GM20431 (cell line): ENCODE measurements around the gene FOXO3.

Experiments used
- in situ Hi-C: fragments of 300-500 bp; cut with MseI, MboI; formaldehyde crosslinking; loops from one replicate; pipeline ENCODE4 v1.15.0; 2020; ENCODE audit warnings: low sequenced_read_pairs; ENCODE audit not compliant: unreplicated experiment

The FOXO3 gene

DNA sequence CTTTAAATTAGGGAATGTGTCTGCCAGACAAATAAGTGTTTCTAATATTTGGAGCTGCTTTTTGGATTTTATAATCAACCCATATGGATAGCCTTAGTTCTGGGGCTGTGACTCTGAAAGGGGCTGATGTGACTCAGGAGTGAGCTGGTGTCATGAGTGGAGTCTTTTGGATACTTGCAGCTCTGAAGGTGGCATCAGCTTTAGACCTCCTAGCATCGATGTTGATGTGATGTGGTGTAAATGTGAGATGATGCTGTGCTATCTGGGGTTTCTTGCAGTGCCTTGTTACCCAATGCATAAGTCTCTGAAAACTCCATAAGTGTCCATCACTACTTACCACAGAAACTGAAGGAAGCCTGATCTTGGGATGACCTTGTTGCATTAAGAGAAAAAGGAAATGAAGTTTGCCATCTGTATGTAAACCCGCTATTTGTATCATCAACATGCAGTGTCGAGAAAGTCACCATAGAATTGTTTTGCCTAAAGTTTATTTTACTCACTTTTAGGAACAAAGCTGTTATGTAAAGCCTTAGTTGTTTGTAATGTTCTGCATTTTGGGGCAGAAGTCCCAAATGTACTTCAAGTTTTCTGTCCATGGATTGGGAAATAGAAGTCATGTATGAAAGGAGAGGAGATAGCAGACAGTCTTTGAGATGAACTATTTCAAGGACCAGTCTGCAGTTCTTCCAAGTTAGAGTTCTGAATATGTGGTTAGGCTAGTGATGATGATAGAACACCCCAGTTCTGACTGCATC lies 8.0 kb downstream of the FOXO3 start:
- in situ Hi-C loops = no loop called here

GRCh38 chr6:108570517-108570916 lies 9.8 kb downstream of the FOXO3 start:
- in situ Hi-C loops = no loop called here

GRCh38 chr6:108574457-108575141 lies 13.9 kb downstream of the FOXO3 start:
- in situ Hi-C loops = no loop called here

DNA sequence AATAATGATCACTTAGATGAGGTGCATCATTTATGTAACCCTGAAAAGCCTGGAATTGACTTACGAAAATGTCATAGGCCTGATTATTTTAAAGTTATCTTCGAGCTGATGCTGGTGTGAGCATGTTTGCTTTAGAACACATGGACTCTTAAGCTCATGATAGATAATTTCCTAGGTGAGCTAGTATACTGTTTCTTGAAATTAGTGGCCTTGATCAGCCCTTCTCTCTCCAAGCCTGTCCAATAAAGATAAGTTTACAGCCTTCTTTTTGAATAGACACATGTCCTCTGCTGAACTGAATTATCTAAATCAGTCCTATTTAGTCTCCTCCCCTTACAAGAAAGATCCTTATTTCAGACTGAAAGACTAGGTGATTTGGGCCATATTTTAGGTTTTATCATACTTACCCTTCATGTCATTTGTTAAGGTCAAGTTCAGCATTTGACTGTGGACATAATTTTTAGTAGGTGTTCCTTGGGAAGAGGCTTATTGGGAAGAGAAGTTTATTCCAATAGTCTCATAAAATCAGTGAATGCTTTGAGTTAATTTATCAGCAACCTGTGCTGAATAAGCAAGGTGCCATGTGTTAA lies 15.3 kb downstream of the FOXO3 start:
- in situ Hi-C loops = no loop called here

DNA sequence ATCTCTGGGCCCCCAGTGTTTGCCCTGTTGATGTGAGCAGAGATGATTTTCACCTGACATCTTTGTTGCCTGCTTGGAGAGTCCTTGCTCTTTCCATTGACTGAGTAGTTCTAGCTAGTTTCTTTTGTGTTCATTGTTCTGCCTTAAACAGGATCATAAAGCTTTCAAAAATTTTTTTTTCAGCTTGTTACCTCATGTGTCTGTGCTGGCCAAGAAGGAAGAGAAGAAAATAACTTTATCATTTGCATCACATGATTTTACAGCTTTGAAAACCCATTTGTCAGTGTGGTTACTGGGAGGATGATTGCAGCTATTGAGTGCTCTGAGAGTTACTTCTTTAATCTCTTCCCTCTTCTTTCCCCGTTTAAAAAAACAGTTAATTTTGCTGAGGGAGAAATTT lies 16.0 kb downstream of the FOXO3 start:
- in situ Hi-C loops = no loop called here

- in situ Hi-C loops = no loop called here
Observed at GRCh38 chr6:108578166-108578565, 17.4 kb downstream of the FOXO3 start.

DNA sequence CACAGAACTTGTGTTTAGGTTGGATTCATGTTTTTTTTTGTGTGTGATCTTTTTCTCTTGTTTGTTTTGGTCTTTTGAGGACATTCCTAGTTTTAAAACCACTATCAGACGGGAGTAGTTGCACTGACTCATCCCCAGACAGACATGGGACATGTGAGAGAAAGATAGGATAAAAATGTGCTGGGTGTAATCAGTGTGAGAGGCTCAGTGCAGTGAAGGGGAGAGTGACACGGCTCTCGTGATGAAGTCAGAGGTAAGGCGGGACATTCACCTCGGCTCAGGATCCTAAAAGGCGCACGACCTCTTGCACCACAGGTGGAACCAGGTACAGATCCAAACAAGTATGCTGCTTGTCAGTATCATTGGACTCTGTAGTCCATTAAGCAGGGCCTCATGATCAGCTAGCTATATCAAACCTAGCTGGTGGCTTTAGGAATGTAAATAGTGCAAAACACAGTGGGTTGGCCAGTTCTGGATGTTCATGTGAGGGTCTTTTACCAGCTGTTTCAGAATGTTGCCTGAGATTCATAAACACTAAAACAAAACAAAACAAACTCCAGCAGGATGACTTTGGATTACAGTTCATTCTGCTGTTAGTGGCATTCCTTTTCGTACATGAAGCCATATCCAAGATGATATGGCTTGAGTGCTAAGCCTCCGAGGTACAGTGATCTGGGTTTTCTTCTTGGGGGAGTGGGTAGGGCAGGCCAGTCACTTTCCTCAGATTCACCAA lies 18.0 kb downstream of the FOXO3 start:
- in situ Hi-C loops = no loop called here

DNA sequence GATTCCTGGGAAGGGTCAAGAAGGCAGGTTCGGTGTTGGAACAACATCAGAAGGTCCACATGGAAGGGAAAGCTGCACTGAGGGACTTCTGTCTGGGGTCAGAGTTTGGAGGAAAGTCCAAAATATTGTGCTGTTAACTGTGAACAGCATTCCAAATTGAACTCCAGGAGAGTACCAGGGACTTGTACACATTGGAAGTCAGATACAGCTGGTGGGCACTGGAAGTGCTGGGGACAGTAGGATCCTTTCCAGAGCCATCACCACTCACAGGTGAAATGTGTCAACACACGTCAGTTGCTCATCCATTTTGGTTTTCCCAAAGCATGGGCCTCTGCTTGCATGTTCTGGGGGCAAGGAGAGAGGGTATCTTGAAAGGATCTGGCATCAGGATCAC lies 18.6 kb downstream of the FOXO3 start:
- in situ Hi-C loops = no loop called here

DNA sequence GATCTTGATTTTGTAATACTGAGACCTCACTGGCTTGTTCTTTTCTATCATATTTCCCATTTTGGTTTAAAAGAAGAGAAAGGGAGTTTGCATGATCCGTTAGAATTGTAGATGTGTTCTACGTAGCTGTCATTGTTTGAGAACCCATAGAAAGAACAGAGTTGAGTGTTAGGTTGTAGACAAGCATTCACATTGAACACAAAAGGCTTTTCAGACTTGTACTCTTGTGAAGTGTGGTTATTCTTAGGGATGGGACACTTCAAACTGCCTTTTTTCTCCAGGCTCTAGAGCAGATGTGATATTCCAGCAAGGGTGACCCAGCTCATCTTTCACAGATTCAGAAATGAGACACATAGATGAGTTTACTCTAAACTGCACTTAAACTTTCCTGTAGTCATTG lies 19.9 kb downstream of the FOXO3 start:
- in situ Hi-C loops = no loop called here

GRCh38 chr6:108581237-108581931 lies 20.7 kb downstream of the FOXO3 start:
- in situ Hi-C loops = no loop called here

DNA sequence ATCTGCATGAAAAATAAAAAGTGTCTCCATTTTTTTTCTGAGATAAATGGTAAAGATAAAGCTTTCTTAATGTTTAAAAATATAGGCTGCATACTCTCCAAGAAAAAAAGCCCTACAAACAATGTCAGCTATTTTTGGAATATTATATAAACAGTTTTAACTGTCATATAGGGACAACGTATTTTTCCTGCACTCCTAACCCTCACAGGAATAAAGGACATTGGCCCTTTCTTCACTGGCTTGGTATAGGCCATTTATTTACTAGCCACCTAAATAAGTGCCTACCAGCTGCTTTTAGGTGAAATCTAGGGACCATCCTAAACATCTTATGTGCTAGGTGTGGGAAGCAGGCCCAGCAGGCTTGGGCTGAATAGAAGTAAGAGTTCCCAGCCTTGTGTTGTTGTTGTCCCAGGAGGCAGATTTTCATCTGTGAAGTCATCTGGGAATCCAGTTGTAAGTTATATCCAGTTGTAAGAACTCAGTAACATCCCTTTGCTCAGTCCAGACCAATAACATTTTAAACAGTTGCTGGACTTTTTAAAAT lies 21.3 kb downstream of the FOXO3 start:
- in situ Hi-C loops = no loop called here

DNA sequence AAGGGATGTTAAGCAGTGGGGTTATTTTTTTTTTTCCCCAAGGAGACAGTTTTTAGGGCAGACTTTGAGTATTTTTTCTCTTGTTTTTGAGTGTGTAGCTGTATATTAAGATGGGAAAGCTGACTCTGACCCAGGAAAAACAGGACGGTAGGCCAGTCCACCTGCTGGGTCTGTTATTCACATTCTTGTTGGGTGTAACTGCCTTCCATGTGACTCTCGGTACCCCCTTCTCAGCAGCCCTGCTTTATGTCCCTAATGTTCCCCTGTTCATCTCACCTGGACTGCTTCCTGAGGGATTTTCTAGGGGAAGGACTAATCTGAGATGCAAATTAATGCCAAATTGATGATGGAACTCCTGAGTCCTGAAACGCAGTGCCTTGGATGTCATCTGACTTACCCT lies 21.9 kb downstream of the FOXO3 start:
- in situ Hi-C loops = no loop called here

- in situ Hi-C loops = no loop called here
Observed at GRCh38 chr6:108584323-108584722, 23.6 kb downstream of the FOXO3 start.

DNA sequence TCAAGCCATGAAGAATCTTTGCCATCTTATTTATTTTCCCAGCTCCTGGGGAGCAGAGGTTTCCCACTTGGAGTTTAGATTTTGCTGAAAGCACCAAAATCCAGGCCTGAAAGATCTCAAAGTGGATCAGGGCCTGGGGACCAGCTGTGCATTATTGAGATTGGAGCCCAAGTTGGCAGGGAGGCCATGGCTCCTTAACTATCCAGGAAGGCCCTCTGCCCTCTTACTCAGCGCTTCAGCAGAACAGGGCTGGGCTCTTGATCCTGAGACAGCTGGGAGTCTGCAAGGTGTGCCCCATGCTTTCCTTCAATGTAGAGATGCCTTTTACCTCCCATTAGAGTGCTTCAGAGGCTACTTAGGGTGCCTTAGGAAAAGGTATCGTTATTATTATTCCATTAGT lies 24.6 kb downstream of the FOXO3 start:
- in situ Hi-C loops = no loop called here

- in situ Hi-C loops = no loop called here
Observed at GRCh38 chr6:108585921-108586536, 25.3 kb downstream of the FOXO3 start.

GRCh38 chr6:108587258-108588059 lies 26.7 kb downstream of the FOXO3 start:
- in situ Hi-C loops = no loop called here

- in situ Hi-C loops = no loop called here
Observed at GRCh38 chr6:108588586-108588985, 27.9 kb downstream of the FOXO3 start.

DNA sequence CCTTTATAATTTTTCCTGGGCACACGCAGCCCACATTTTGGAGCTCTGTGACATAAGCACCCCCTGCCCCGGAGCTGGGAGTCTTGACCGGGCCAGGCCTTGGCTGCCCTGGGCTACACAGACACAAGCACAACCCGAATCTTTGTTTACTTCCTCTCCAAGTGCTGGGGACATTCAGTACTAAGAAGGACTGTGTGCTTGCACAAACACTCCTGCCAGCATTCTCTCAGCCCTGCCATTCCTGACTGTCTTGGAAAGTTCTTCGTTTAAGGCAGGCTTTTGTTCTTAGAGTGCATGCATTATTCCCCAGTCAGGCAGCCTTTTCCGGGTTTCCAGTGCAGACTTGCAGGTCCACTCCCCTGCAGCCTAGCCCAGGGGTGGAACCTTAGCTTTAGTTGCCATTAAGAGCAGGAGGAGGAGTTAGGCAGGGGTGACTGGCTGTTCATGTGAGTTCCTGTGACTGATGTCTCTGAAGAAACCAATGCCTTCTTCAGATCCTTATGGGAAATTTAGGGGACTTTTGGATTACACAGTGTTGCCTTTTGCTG lies 28.6 kb downstream of the FOXO3 start:
- in situ Hi-C loops = no loop called here
